Adrenal gland (tissue), 12 donors: Measurements from ENCODE around the gene SLAMF7. TPM values are rescaled to one million over a fixed set of nuclear protein-coding genes. Genes with fewer than 3 reads are reported as not detected.

Experiments
- DNase-seq, 7 donors: peaks; one replicate each; pipeline ENCODE4 v3.0.0-alpha.2; 2019 to 2020
- H3K27ac ChIP-seq, 5 donors: fragments of 200-600 bp; sonication (generic) in 4 of 5; 1 replicate in 3 of 5; 2 replicates in 2 of 5; pipeline versions ENCODE4 v1.5.1 to v1.8.0; 2016 to 2020; ENCODE audit warnings: mild to moderate bottlenecking in 1 of 5
- H3K27me3 ChIP-seq: fragments of 200-600 bp; 2 replicates; pipeline ENCODE4 v1.8.0; 2021
- H3K36me3 ChIP-seq, 2 donors: fragments of 200-600 bp; replicated peaks in 1 of 2; 1 replicate in 1 of 2; 2 replicates in 1 of 2; pipeline versions ENCODE4 v1.5.1 to v1.8.0; 2018 to 2022
- H3K4me1 ChIP-seq, 2 donors: fragments of 200-600 bp; replicated peaks in 1 of 2; 1 replicate in 1 of 2; 2 replicates in 1 of 2; pipeline versions ENCODE4 v1.5.1 to v1.8.0; 2018 to 2021
- H3K4me3 ChIP-seq, 4 donors: fragments of 200-600 bp; sonication (generic) in 3 of 4; one replicate each; pipeline ENCODE4 v1.5.1; 2016 to 2018
- H3K9me3 ChIP-seq, 3 donors: fragments of 200-600 bp; sonication (generic) in 1 of 3; replicated peaks in 1 of 3; 1 replicate in 2 of 3; 2 replicates in 1 of 3; pipeline versions ENCODE4 v1.5.1 to v1.8.0; 2016 to 2021
- POLR2A ChIP-seq, 2 donors: fragments of 450-650 bp; IDR thresholded peaks; one replicate each; pipeline ENCODE4 v1.6.1; 2017; ENCODE audit warnings: antibody characterized with exemption in 2 of 2, mild to moderate bottlenecking in 2 of 2, moderate library complexity in 1 of 2
- WGBS, 4 donors: extraction: QIAGEN DNeasy Blood & Tissue Kit in 2 of 4; methylation state at CpG; one replicate each; pipeline versions ENCODE4 v1.1.5 to v1.1.7; 2013 to 2017; 5-methylcytosine and 5-hydroxymethylcytosine counted together
- intact Hi-C, 2 donors: fragments of 100-400 bp; cut with DNase I; formaldehyde crosslinking; loops; one replicate each; pipeline versions ENCODE4 v1.14.1 to v1.15.0; 2022 to 2023
- polyA plus RNA-seq, 3 donors: library from polyadenylated mRNA; stranded (reverse); fragments of 200-250 nt in 2 of 3; fragments of 350-450 nt in 1 of 3; fragmentation: Illumina TruSeq in 1 of 3; extraction: RNeasy Lipid Tissue Mini Kit (QIAGEN cat#74804) in 1 of 3; gene quantifications; one replicate each; pipeline ENCODE4 v1.2.3, GENCODE V29; 2013 to 2014
- total RNA-seq, 9 donors: library from RNA; depleted of rRNA in 4 of 9; stranded (reverse); fragments of >200 nt in 4 of 9; fragments of 120-200 nt in 1 of 9; fragmentation: NEBNext Ultra II Directional in 1 of 9; extraction: Animal tissue kit (Norgen Biotek cat#: 25700) in 1 of 9; gene quantifications; one replicate each; pipeline versions ENCODE4 v1.1.0 to v1.2.4, GENCODE V29; 2013 to 2023
- TF ChIP-seq, protein P1 (sequence below), 6 experiments: fragments of 450-650 bp in 4 of 6; fragments of 200-600 bp in 2 of 6; sonication (generic) in 1 of 6; IDR thresholded peaks; 1 replicate in 5 of 6; 2 replicates in 1 of 6; pipeline versions ENCODE4 v1.5.1 to v1.8.0; 2016 to 2021; ENCODE audit warnings: antibody characterized with exemption in 6 of 6, mild to moderate bottlenecking in 2 of 6, moderate library complexity in 1 of 6
- donor health status: healthy with polysubstance abuse.
- donor health status: Bipolar disorder and iron deficiency.
- donor health status: DM: yes; HTN: yes; CAD: no.
- donor health status: DM: no; HTN: no; CAD: no.
- donor health status: DM: no; HTN: no; CAD: no.
- donor health status: DM: yes; HTN: yes; CAD: no.

The SLAMF7 gene
- total and polyA plus RNA-seq, 12 donors: 0.26 to 3.1 (median 0.85) TPM; not detected in 2

DNA sequence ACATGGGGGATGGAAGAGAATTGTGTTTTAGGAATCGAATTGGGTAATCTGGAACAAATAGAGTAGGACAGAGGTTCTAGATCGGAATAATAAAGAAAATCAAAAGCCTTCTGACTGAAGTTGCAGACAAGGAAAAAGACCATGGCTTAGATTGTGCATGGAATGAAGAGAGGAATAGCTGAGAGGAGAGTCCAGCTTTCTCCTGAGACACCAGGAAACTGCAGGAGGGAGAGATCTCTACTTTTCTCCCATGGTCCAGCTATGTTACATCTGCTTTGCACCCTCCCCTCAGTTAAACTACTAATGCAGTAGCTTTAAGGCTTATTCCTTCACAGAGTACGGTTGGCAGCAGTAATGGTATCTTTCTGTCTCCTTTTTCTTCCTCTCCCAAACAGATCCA is 13.4 kb downstream of the SLAMF7 start:
- no peak for DNase-seq
- intact Hi-C loops: no loop called here
- Histone ChIP-seq H3K27ac (peak overlapping the region in 4 of 5 donors; percentile 13 to 51 (median 46)), H3K4me3 (peak overlapping the region in 1 of 4 donors; percentile 21), H3K27me3 (no peaks in the 10 kb centered on the region), H3K36me3 (no peaks in the 10 kb centered on the region), H3K9me3 (no peaks in the 10 kb centered on the region), H3K4me1 (peaks cover 4 to 17% of the 10 kb centered on the region in 2 donors)
- no peak for TF ChIP-seq POLR2A (IDR thresholded peaks at IDR 0.05)
- TF ChIP-seq, protein P1, sequence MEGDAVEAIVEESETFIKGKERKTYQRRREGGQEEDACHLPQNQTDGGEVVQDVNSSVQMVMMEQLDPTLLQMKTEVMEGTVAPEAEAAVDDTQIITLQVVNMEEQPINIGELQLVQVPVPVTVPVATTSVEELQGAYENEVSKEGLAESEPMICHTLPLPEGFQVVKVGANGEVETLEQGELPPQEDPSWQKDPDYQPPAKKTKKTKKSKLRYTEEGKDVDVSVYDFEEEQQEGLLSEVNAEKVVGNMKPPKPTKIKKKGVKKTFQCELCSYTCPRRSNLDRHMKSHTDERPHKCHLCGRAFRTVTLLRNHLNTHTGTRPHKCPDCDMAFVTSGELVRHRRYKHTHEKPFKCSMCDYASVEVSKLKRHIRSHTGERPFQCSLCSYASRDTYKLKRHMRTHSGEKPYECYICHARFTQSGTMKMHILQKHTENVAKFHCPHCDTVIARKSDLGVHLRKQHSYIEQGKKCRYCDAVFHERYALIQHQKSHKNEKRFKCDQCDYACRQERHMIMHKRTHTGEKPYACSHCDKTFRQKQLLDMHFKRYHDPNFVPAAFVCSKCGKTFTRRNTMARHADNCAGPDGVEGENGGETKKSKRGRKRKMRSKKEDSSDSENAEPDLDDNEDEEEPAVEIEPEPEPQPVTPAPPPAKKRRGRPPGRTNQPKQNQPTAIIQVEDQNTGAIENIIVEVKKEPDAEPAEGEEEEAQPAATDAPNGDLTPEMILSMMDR (IDR thresholded peaks at IDR 0.05): no peak
- WGBS, 4 donors: 62 to 74% (median 65%) methylated on average over 3 of the region's 3 CpGs

DNA sequence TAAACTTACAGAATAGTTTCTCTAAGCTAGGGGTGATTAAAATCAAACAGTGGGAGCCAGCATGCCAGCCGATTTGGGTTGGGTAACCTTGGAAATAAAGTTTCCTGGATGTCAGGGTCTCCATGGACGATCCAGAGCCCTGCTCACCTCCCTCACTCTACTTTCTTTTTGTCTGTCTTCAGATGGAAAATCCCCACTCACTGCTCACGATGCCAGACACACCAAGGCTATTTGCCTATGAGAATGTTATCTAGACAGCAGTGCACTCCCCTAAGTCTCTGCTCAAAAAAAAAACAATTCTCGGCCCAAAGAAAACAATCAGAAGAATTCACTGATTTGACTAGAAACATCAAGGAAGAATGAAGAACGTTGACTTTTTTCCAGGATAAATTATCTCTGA is 13.9 kb downstream of the SLAMF7 start:
- Histone ChIP-seq H3K36me3 (no peaks in the 10 kb centered on the region), H3K4me1 (peaks cover 4 to 17% of the 10 kb centered on the region in 2 donors), H3K27me3 (no peaks in the 10 kb centered on the region), H3K9me3 (no peaks in the 10 kb centered on the region), H3K27ac (peak overlapping the region in 4 of 5 donors; percentile 13 to 51 (median 46)), H3K4me3 (peak overlapping the region in 1 of 4 donors; percentile 21)
- intact Hi-C loops: no loop called here
- peak in 6 of 7 donors; percentile 27 to 61 (median 44) for DNase-seq
- WGBS, 4 donors: 18 to 27% (median 24%) methylated on average over 5 of the region's 5 CpGs
- no peak for TF ChIP-seq POLR2A (IDR thresholded peaks at IDR 0.05)
- TF ChIP-seq, protein P1 (IDR thresholded peaks at IDR 0.05): no peak

DNA sequence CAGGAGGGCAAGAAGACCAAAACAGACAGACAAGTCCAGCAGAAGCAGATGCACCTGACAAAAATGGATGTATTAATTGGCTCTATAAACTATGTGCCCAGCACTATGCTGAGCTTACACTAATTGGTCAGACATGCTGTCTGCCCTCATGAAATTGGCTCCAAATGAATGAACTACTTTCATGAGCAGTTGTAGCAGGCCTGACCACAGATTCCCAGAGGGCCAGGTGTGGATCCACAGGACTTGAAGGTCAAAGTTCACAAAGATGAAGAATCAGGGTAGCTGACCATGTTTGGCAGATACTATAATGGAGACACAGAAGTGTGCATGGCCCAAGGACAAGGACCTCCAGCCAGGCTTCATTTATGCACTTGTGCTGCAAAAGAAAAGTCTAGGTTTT is 14.5 kb downstream of the SLAMF7 start:
- Histone ChIP-seq H3K27ac (peak overlapping the region in 1 of 5 donors; percentile 51), H3K4me3 (no peak overlapping the region), H3K36me3 (no peaks in the 10 kb centered on the region), H3K4me1 (peaks cover 4 to 14% of the 10 kb centered on the region in 2 donors), H3K9me3 (no peaks in the 10 kb centered on the region), H3K27me3 (no peaks in the 10 kb centered on the region)
- no peak for DNase-seq
- TF ChIP-seq, protein P1 (IDR thresholded peaks at IDR 0.05): no peak
- no peak for TF ChIP-seq POLR2A (IDR thresholded peaks at IDR 0.05)
- intact Hi-C loops: no loop called here

DNA sequence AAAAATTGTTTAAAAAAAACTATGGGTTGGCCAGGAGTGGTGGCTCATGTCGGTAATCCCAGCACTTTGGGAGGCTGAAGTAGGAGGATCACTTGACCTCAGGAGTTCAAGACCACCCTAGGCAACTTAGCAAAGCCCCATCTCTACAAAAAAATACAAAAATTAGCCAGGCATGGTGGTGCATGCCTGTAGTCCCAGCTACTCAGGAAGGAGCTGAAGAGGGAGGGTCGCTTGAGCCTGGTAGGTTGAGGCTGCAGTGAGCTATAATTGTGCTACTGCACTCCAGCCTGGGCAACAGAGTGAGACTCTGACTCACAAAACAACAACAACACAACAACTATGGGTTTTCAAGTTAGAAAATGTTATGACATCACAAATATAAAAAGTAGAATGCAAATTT is 16.4 kb downstream of the SLAMF7 start:
- no peak for TF ChIP-seq POLR2A (IDR thresholded peaks at IDR 0.05)
- TF ChIP-seq, protein P1 (IDR thresholded peaks at IDR 0.05): no peak
- intact Hi-C loops: no loop called here
- no peaks in the 10 kb centered on the region for H3K9me3 ChIP-seq
- H3K27me3 ChIP-seq: no peaks in the 10 kb centered on the region
- no peak overlapping the region for H3K27ac ChIP-seq
- no peak overlapping the region for H3K4me3 ChIP-seq
- 86 to 94% (median 90%) methylated on average over 2 of the region's 2 CpGs for WGBS, 4 donors
- no peaks in the 10 kb centered on the region for H3K36me3 ChIP-seq
- no peak for DNase-seq
- peaks cover 0 to 6% of the 10 kb centered on the region in 2 donors for H3K4me1 ChIP-seq
